DLD1 (cell line): ENCODE data around the gene ITGB4.

Experiments used
- in situ Hi-C: cut with HindIII; loops from 2 replicates; pipeline ENCODE4 v1.10.0; 2017; ENCODE audit warnings: low sequenced_read_pairs

ITGB4 gene

GRCh38 chr17:75783069-75783783 lies 62.0 kb downstream of the ITGB4 start:
- in situ Hi-C loops: no loop called here

- in situ Hi-C loops: no loop called here
Observed at GRCh38 chr17:75783803-75784472, 62.7 kb downstream of the ITGB4 start.

- in situ Hi-C loops: no loop called here
Observed at GRCh38 chr17:75784473-75785015, 63.3 kb downstream of the ITGB4 start, which contains the start of gene UNK. Gene UNK, plus strand, starts transcription at chr17:75784806. Its CDS starts 75 bp downstream, at chr17:75784881.

- in situ Hi-C loops: no loop called here
Observed at GRCh38 chr17:75785016-75785890, 64.0 kb downstream of the ITGB4 start.

GRCh38 chr17:75791254-75791653 lies 70.0 kb downstream of the ITGB4 start:
- in situ Hi-C loops: no loop called here

- in situ Hi-C loops: no loop called here
Observed at GRCh38 chr17:75793460-75793859, 72.2 kb downstream of the ITGB4 start.

- in situ Hi-C loops: no loop called here
Observed at GRCh38 chr17:75795820-75796607, 74.8 kb downstream of the ITGB4 start.

- in situ Hi-C loops: no loop called here
Observed at GRCh38 chr17:75799402-75799801, 78.1 kb downstream of the ITGB4 start.

GRCh38 chr17:75803883-75804282 lies 82.6 kb downstream of the ITGB4 start:
- in situ Hi-C loops: no loop called here

- in situ Hi-C loops: no loop called here
Observed at GRCh38 chr17:75806822-75807500, 85.7 kb downstream of the ITGB4 start.
